NOMO-1 (cell line): ENCODE results near the gene PLCB3.

Source experiments
- DNase-seq, 2 experiments: peaks; one replicate each; lab custom pipeline; 2025; ENCODE audit not compliant: unreplicated experiment in 2 of 2; lab: John Stamatoyannopoulos, UW

Gene PLCB3

DNA sequence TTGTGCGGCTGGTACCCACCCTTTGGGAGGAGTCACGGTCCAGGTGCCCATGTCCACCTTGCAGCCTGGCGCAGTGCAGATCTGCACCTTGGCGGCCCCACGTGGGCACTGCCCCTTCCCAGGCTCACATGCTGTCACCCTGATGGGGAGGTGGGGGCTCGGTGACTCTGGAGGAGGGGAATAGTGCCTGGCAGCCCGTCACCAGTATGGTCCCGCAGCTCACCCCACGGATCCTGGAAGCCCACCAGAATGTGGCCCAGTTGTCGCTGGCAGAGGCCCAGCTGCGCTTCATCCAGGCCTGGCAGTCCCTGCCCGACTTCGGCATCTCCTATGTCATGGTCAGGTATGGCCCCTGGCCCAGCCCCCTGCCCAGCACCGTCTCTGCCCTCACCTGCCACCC, 30.5 kb upstream of the PLCB3 start:
- no peak for DNase-seq

DNA sequence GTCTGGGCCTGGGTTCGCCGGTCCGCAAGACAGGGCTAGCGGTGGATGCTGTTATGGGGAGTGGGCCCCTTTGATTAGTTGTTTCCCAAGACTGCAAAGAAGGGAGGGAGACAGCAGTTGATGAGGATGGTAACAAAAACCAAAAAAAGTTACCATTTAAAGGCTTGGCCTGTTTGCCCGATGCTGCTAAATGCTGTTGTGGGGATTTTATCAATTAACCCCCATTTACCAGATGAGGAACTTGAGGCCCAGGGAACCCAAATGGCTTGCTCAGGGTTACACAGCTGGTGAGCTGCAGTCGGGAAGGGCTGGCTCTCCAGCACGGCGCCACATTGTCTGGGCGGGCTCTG, 28.7 kb upstream of the PLCB3 start:
- DNase-seq: no peak

DNA sequence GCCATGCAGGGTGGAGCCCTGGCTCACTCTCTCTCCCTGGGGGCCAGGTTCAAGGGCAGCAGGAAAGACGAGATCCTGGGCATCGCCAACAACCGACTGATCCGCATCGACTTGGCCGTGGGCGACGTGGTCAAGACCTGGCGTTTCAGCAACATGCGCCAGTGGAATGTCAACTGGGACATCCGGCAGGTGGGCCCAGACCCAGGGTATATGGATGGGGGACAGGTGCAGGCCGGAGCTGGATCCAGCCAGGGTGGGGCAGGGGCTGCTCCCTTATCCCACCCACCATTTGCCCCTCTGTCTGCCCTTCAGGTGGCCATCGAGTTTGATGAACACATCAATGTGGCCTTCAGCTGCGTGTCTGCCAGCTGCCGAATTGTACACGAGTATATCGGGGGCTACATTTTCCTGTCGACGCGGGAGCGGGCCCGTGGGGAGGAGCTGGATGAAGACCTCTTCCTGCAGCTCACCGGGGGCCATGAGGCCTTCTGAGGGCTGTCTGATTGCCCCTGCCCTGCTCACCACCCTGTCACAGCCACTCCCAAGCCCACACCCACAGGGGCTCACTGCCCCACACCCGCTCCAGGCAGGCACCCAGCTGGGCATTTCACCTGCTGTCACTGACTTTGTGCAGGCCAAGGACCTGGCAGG, 28.2 kb upstream of the PLCB3 start:
- DNase-seq: no peak

DNA sequence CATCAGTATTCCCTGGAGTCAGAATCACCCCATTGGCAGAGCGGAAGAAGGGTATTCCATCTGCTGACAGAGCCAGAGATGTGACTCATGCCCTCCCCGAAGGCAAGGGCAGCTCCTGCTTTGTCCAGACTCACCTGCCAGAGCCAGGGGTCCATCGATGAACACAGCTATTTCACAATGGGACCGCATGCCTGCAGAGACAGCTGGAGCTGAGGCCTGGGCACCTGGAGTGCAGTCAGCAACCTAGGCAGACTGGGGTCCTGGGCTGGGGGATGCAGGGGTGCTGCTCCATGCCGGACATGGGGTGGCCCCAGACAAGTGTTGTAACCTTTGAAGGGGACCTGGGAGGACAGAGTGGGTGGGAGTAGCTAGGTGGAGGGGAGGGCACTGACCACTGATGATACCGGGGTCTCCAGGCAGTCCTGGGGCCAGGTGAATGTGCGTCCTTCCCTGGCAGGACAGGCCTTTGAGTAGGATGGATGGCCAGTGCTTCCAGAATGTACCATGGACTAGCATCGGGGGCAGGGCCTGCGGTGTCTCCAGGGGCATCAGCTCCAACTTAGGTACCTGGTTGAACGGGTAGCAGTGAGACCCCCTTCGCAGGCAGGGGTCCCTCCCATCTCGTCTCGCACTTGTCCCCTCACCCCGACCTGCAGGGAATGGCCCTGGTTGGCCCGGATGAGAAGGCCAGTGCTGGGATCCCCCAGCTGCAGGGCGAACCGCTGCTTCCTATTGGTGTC, 27.0 kb upstream of the PLCB3 start:
- DNase-seq: no peak

DNA sequence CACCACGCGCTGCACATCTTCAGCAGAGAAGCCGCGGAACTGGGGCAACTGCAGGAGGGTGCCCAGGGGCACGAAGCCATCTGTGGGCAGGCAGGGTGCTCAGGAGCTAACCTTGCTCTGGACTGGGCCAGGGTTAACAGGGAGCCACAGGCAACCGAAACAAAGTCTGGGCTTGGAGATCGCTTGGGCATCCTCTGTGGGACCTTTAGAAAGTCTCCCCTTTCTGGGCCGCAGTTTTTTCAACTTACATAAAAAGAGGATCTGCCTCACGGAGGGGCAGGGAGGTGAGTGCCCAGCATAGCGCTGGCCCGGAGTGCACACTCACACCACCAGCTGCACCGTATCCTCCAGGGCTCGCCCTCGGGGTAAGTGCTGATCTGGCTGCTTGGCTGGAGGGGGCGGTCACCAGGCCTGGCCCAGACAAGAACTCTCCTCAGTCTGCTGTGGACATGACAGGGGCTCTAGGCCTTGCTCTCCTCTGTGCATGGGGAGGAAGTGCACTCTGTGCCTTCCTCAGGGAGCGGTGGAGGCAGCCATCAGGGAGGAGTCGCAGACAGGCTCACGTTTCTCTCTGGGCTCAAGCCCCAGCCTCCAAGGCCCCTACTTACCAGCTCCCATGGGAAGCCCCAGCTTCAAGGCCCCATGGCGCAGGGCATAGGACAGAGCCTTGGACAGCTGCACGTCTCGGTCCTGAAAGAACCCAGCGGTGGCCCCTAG, 26.3 kb upstream of the PLCB3 start:
- no peak for DNase-seq

DNA sequence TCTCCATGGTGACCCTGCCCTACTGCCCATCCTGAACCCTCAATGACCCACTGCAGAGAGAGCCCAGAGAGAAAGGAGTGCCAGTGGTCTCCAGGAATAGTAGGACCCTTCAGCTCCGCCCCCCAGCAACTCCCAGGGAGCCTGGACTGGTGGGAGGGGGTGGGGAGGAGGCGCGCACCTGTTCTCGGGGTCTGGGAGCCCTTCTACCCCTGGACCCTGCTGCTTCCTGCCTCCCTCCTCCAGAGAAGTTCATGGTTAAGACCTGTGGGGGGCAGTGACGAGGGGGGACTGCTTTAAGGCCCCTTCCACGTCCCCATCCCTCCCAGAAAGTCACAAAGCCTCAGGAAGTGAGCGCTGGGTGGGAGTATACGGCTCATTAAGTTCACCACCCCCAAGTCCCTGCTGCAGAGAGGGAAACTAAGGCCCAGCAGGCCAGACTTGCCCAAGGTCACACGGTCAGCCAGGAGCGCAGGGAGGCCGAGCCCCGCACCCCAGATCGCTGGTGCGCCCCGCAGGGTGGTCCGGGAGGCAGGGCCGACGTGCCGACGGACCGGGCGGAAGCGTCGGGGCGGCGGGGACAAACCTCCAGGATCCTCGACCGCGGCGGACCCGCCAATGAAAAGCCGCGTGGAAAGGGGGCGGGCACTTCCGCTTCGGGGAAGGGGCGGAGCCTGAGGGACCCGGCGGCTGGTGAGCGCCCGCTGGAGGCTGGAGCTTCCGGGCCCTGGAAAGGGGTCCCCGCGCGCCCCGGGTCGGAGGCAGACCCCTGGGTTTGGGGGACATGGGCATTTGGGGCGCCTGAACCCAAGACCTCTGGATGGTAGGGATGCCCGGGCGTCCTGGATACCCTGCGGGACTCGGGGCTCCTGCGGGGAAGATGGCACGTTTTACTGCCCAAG, 25.5 kb upstream of the PLCB3 start, which contains the start of the genes NUDT22 and TRPT1:
NUDT22 (plus strand) TSS at position 667 of the 899 bp plus-strand sequence. CDS start 379 bp downstream, outside the sequence.
TRPT1 (minus strand) TSS at position 579 of the 899 bp plus-strand sequence; CDS start at position 253, 326 bp downstream.
- DNase-seq: peak; percentile 84 to 90

DNA sequence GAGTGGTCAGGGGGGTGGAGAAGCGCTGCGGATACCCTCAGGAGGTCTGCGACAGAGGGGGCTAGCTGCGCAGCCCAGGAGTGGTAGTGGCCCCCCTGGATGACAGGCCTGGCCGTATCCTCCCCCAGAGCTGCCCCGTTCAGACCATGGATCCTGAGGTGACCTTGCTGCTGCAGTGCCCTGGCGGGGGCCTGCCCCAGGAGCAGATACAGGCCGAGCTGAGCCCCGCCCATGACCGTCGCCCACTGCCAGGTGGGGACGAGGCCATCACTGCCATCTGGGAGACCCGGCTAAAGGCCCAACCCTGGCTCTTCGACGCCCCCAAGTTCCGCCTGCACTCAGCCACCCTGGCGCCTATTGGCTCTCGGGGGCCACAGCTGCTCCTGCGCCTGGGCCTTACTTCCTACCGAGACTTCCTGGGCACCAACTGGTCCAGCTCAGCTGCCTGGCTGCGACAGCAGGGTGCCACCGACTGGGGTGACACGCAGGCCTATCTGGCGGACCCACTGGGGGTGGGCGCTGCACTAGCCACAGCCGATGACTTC, 24.8 kb upstream of the PLCB3 start:
- DNase-seq: peak; percentile 64 to 65

DNA sequence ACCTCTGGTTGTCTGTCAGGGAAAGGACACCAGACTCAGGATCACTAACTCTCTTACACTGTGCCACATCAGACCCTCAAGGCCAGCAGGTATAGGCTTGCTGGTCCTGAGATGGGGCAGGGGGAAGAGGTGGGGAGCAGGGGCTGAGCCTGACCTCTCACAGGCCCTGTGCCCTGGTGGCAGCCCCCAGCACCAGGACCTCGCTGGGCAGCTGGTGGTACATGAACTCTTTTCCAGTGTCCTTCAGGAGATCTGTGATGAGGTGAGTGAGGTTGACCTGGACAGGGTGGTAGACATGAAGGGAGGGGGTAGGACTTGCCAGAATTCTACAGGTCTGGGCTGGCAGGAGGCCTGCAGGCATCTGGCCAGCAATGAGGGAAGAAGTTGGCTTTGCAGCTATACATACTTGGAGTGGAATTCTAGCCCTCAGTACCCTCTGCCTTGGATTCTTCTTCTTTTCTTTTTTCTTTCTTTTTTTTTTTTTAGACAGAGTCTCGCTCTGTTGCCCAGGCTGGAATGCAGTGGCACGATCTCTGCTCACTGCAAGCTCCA, 23.8 kb upstream of the PLCB3 start:
- DNase-seq: no peak

DNA sequence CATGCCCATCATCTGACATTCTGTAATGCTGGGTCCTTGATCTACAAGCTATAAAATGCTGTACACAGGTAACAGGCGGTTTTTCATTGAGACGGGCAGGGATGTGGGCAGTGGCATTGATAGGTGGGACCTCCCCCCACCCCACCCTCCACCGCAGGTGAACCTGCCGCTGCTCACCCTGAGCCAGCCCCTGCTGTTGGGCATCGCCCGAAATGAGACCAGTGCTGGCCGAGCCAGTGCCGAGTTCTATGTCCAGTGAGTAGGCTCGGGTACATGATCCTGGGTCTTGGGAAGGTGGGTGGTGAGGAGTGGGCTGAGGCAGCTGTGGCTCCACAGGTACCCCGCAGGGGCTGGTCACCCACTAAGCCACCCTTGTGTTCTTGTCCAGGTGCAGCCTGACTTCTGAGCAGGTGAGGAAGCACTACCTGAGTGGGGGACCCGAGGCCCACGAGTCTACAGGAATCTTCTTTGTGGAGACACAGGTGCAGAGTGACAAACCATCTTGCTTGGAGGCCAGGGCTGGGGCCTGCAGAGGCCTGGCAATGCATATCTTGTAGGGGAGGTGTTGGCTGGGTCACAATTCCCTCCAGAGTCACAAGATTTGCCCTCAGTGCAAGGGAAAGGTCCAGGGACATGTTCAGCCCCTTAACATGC, 22.1 kb upstream of the PLCB3 start:
- no peak for DNase-seq

DNA sequence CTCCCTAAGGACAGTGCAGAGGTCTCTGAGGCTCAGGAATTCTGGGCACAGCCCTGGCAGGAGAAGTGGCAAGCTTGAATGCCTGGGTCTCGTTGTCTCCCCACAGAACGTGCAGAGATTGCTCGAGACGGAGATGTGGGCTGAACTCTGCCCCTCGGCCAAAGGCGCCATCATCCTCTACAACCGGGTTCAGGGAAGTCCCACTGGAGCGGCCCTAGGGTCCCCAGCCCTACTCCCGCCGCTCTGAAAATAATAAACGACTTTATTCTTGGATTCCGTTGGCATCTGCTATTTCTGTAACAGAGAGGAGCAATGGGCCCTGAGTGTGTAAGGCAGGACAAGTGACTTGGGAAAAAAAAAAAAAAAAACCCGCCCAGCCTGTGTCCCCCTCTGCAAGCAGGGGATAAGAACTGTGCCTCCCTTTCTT, 21.6 kb upstream of the PLCB3 start:
- no peak for DNase-seq

DNA sequence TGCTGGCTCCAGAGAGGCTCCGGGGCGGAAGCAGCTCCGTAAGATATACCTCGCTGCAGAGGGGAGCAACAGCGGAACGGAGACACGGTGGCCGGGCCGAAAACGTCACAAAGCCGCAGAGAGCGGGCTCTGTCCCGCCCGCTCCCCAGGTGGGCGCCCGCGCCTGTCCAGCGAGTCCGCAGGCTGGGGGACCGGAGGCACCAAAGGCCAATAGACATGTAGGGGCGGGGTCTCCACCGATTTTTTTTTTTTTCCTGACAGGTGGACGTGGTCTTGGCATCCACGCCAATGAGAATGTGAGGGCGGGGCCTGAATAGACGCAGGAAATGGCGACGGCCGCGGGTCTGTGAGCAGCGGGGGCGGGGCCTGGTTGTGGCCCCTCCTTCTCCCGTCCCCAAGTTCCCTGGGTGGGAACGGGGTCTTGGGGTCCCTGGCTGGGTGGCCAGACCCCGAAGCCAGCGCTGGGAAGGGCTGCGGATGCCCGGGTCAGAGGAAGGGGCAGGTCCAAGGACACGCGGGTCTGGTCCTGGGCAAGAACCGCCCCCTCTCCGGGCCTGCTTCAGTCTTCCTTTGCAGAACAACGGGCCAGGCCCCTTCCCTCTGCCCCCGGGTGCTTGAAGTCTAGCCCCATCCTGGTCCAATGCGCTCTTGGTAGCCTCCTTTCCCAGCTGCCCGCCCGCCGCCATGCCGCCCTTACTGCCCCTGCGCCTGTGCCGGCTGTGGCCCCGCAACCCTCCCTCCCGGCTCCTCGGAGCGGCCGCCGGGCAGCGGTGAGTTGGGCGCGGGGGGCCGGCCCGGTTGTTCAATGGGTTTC, 21.0 kb upstream of the PLCB3 start, which contains the start of gene DNAJC4:
DNAJC4 (plus strand) TSS at position 378 of the 814 bp plus-strand sequence; CDS start at position 685, 307 bp downstream.
- peak; percentile 85 to 89 for DNase-seq

DNA sequence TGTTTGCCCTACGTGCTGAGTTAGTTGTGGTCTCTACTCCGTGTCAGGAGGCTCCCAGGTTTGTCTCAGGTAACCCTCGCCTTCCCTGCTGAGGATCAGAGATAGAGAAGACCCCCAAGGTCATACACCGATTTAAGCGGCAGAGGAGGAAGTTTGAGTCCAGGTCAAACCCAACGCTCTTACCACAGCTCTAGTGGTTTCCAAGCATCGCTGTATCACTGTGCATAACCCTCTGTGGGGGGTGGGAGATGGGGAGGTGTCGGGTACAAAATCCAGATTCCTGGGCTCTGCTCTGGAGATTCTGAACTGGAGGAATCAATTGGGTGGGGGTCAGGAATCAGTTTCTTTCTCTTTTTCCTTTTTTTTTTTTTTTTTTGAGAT, 20.4 kb upstream of the PLCB3 start:
- peak; percentile 47 to 67 for DNase-seq

DNA sequence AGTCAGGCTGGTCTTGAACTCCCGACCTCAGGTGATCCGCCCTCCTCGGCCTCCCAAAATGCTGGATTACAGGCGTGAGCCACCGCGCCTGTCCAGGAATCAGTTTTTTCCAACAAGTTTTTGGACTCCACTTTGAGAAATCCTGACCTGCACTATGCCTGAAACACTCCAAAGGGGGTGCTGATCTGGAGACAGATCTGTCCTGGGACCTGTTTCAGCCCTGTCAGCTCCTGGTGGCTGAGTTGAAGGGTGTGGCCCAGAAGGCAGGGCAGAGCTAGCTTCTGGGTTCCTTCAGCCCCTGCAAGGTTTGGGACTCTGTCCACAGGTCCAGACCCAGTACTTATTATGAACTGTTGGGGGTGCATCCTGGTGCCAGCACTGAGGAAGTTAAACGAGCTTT, 19.8 kb upstream of the PLCB3 start:
- no peak for DNase-seq

DNA sequence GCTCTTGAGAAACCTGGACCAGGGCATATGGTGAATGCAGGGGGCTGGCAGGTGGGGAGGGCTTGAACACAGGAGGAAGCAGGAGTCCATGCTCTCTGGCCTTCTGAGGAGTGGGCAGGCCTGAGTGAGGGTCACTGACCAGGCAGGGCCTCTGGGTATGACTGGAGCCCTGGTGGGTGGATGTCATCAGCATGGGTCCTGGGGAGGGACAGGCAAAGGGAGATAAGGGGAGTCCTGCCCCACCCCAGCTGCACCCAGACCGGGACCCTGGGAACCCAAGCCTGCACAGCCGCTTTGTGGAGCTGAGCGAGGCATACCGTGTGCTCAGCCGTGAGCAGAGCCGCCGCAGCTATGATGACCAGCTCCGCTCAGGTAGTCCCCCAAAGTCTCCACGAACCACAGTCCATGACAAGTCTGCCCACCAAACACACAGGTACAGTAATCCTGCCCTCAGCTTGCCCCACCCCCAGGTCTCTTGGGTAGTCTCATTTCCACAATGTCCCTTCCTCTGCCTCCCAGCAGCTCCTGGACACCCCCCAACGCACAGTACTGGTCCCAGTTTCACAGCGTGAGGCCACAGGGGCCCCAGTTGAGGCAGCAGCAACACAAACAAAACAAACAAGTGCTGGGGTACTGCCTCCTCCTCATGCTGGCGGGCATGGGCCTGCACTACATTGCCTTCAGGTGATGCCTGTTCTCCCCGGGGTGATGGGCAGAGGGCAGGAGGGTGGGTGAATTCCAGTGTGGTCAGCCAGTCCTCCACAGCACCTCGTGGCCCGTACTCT, 19.0 kb upstream of the PLCB3 start:
- DNase-seq: no peak

DNA sequence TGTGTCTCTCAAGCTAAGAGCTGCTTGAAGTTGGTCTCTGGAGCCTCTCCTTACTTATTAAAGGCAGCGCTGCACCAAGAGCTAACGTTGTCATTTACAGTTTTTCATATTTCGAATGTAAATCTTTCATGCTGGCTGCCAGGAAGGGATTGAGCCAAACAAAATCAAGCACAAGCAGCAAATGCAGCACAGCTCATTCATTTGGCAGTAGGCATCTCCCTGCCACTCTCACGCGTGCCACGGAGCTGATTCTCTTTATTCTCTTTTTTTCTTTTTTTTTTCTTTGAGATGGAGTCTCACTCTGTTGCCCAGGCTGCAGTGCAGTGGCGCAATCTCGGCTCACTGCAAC, 18.4 kb upstream of the PLCB3 start:
- no peak for DNase-seq

DNA sequence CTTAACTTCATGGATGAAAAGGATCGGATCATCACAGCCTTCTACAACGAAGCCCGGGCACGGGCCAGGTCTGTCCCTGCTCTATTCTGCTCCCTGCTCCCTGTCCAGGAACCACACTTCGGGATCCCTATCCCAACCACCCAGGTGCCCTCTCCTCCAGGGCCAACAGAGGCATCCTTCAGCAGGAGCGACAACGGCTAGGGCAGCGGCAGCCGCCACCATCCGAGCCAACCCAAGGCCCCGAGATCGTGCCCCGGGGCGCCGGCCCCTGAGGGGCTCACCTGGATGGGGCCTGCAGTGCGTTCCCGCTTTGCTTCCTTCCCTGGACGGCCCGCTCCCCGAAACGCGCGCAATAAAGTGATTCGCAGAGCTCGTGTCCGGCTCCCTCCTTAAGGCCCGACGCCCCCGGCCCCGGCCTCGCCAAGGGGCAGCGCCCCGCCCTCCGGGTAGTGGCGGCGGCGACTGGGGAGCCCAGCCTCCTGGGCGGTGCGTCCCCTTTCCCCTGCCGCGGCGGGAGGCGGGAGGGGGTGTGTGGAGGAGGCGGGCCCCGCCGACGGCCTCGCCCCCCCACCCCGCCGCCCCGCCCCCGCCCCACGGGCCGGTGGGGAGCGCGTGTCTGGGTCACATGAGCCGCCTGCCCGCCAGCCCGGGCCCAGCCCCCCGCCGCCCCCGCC, 17.3 kb upstream of the PLCB3 start, which contains the start of gene VEGFB:
VEGFB (plus strand) TSS at position 672 of the 674 bp plus-strand sequence. CDS start 250 bp downstream, outside the sequence.
- DNase-seq: no peak
